Hematopoietic multipotent progenitor cell treated with erythropoietin and hydrocortisone succinate and interleukin-3 and kit ligand, for 4 days (in vitro differentiated cells): ENCODE measurements around the gene NMD3.
A peak's percentile ranks its signal among the peaks of the same experiment; 100 is the strongest.

Experiments used
- DNase-seq: peaks from one replicate; pipeline ENCODE4 v3.0.0-alpha.2; 2015

NMD3 gene

DNA sequence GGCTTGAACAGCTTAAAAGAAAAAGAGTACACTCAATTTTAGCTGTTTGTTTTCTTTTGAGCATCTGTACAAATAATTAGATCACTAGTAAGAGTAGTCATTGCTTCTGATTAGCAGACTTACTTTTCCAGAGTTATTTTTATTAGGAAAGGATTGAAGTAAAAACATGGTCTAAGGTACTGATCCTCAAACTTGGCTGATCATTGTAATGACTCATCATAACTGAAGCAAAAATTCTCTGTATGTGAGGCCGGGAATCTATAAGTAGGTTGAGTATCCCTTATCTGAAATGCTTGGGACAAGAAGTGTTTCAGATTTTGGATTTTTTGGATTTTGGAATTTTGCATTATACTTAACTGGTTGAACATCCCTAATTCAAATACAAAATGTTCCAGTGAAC is 12.4 kb downstream of the NMD3 start:
- no peak for DNase-seq

DNA sequence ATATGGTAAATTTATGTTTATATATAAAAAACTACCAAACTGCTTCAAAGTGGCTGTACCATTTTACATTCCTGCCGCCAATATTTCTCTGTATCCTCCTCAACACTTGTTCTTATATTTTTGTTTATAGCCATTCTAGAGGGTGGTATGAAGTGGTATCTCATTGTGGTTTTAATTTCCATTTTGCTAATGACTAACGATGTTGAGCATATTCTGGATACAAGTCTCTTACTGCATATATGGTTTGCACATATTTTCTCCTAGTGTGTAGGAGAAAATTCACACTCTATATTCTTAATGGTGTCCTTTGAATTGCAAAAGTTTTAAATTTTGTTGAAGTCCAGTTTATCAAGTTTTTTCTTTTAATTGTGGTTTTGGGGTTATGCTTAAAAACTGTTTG is 15.1 kb downstream of the NMD3 start:
- no peak for DNase-seq

GRCh38 chr3:161239700-161240099 is 18.6 kb downstream of the NMD3 start:
- no peak for DNase-seq

DNA sequence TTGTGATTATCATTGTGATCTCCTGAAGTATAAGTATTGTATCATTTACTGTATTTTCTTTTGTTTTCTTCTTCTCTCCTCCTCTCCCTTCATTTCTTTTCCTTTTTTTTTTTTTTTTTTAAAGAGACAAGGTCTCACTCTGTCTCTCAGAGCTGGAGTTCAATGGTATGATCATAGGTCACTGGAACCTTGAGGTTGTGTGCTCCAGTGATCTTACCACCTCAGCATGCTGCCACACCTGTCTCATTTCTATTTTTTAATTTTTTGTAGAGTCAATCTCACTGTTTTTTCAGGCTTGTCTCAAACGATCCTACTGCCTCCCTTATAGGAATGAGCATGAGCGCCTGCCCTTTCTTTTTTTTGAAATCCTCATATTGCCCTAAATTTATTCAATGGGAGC is 23.4 kb downstream of the NMD3 start:
- no peak for DNase-seq

DNA sequence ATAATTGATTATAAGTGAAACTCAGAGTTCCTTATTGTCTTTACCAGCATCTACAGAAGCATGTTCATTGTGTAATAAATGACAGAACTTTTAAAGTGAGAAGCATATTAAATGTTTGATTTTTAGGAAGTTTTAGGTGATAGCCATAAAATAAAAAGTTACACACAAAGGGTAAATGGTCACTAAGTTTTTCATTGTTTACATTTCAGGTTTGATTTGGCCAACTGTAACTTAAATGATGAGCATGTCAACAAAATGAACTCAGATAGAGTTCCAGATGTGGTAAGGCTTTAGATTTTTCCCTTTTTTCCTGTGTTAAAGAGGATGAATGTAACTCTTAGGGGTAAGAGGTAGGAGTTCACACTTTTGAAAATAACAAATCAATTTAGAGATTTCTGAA is 25.9 kb downstream of the NMD3 start:
- DNase-seq, result no peak

DNA sequence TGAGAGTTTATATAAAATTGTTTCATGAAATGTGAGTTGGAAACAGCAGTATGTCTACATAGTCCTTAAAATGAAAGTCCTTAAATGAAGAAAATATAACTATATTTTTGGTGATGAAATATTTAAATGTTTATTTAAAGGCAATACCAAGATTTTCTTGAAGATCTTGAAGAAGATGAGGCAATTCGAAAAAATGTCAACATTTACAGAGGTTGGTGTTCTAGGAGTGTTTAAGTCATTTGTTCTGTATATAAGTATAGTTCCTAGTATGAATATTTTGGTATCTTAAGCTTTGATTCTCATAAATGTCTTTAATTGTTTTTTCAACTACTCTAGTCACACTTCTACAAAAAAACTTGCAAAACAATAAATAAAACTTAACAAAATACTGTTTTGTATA is 29.0 kb downstream of the NMD3 start:
- DNase-seq, result no peak

GRCh38 chr3:161251716-161252115 is 30.6 kb downstream of the NMD3 start:
- DNase-seq, result no peak

DNA sequence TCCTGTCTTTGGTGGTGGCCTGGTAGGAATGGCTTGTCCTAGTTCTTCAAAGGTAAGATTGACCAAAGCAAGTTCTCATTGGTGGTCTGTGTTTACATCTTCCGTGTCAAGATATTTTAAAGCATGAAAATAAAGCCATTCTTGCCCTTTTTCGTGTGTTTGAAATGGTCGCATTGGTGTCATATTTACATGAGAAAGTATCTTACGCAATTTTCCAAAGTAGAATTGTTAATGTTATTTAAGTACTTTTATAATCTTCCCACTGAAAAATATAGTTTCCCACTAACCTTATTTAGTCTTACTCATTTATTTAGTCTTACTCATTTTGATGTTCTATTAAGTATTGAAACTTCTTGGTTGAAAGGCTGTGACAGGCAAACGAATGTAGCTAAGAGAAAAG is 31.0 kb downstream of the NMD3 start:
- DNase-seq, result no peak

DNA sequence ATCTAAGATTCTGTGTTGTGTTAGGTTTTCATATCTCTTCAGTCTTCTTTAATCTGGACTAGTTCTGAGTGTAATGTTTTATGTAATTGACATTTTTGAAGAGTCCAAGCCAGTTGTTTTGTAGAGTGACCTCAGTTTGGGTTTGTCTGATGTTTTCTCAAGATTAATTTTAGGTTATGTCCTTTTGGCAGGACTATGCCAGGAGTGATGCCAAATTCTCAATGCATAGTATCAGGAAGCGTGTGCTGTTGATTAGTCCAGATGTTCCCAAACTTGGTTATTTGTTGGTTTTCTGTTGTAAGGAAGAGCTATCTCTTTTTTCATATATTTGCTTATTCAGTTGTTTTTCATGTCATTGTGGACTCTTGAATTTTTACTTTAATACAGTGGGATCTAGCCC is 32.6 kb downstream of the NMD3 start:
- no peak for DNase-seq

- DNase-seq, result no peak
These were observed 33.8 kb downstream of the NMD3 start for GRCh38 chr3:161254861-161255260.

DNA sequence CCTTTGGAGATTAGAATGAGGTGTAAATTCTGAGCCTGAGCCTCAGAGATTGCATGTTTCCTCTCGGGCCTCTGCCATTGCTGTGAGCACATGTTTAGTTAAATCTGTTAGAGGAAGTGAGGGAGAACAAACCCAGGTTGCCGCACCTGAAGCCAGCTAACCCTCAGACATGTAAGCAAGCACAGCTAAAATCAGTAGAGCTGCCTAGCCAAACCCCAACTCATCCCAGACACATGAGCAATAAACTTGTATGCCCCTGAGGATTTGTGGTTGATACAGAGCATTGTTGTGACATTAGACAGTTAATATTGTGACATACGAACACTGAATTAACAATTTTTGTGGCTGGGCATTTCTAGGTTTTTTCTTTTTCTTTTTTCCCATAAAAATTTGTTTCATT is 41.9 kb downstream of the NMD3 start:
- no peak for DNase-seq

DNA sequence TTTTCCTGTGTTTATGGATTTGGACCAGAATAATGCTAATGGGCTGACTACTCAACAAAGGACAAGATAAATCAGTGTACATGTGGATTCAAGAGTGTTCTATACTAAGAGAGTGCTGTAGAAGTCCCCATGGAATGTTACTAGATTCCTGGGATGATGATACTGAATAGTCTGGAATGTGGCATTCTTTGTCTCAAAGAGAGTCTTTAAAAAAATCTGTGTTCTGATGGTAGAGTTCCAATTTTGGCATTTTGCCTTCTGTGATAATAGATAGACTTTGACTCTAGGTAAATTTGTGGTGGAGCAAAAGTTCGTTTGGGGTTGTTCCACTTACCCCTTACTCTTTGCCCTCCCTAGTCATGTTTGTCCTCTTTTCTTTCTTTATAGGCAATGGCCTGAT is 43.7 kb downstream of the NMD3 start:
- DNase-seq, result no peak

DNA sequence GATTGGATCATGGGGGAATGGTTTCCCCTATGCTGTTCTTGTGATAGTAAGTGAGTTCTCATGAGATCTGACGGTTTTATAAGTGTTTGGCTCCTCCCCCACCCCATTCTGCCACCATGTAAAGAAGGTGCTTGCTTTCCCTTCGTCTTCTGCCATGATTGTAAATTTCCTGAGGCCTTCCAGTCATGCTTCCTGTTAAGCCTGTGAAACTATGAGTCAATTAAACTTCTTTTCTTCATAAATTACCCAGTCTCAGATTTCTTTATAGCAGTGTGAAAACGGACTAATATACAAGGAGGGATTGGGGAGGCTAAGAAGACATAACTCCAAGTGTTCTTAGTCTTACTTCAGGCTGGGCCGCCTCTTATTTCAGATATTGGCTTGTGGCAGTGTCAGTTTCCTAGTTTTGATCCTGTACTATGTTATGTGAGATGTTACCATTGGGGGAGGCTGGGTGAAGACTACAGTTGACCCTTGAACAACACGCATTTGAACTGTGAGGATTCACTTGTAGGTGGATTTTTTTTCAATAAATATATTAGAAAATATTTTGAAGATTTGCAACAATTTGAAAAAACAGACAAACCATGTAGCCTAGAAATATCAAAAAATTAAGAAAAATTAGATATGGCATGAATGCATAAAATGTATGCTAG is 44.9 kb downstream of the NMD3 start:
- no peak for DNase-seq

- no peak for DNase-seq
These were observed 45.6 kb downstream of the NMD3 start for GRCh38 chr3:161266731-161267150.

DNA sequence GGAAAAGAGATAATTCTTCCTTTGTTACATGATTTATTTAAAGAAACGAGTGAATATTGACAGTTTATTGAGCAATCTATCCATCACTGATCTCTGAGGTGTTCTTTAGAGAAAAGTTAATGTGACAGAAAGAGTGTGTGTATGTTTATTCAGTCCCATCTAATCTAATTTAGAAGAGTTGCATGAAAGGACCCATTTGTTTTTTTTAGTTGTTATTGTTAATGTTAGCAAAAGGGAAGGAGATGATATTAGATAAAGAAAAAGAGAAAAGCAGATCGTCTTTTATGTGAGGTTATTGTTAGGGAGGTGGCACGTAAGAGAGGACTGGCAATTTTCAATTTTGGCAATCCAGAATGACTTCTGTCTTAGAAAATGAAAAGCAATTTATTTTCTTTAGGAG is 46.5 kb downstream of the NMD3 start:
- DNase-seq, result no peak

GRCh38 chr3:161268601-161269000 is 47.5 kb downstream of the NMD3 start:
- no peak for DNase-seq

- DNase-seq, result no peak
These were observed 49.9 kb downstream of the NMD3 start for GRCh38 chr3:161270991-161271390.

- no peak for DNase-seq
These were observed 50.5 kb downstream of the NMD3 start for GRCh38 chr3:161271646-161272045.

DNA sequence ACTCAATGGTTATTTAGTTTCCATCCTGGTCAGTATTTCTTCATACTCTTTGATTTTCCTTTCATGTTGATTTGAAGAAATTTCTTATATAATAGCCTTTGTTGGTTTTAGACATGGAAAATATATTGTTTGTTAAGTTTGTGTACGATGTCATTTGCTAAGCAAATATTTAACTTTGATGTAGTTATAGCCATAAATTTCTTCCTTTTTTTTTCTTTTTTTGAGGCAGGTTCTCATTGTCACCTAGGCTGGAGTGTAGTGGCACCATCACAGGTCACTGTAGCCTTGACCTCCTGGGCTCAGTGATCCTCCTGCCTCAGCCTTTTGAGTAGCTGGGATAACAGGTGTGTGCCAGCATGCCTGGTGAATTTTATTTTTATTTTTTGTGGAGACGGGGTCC is 51.4 kb downstream of the NMD3 start:
- no peak for DNase-seq

DNA sequence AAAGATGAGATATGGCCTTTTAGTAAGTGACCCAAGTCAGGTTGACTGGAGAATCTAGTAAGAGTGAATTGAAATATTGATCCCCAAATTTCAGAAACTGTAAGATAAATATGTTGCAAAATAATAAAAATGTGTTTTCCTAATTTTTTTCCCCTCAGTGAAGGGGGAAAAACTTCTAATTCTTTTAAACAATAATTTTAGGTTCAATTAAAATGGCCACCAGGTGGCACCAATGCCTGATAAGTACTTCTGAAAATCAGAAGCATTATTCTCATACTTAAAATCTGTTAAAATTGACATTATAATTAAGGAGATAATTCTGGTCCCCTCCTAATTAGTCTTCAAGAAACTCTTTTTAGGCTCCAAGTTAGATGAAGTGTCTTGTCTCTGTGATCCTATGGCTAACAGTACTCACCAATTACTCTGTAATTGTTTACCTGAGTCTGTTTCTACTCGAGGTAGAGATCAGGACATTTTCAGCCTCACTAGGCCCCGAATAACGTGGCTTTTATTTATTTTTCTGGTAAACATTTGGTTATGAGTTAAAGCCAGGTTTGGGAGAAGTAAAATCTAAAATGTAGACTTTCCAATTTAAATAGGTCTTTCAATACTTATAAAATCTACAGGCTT is 52.6 kb downstream of the NMD3 start:
- DNase-seq, result peak; percentile 75

DNA sequence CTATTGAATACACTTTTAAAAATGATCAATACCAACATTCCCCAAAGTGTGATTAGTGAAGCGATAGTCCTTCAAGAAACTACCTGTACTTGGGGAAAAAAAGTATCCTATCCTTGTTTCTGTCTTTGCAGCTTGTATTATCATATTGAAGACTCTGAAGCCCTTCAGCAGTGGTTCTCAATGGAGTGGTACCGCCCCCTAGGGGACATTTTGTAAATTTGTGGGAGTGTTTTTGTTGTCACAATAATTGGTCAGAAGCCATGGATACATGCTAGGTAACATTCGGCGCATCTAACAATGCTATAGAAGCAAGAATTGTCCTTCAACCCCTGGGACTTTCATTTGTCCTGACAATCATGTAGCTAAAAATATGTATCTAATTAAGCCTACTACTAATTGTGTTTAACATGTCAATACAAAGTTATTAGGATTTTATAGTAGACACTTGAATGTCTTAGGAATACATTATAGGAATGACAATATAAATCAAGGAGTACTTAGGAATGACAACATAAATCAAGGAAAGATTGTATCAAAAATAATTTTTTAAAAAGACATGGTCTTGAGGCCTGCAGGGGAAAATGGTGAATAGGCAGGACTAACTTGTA is 53.7 kb downstream of the NMD3 start:
- DNase-seq, result peak; percentile 82

DNA sequence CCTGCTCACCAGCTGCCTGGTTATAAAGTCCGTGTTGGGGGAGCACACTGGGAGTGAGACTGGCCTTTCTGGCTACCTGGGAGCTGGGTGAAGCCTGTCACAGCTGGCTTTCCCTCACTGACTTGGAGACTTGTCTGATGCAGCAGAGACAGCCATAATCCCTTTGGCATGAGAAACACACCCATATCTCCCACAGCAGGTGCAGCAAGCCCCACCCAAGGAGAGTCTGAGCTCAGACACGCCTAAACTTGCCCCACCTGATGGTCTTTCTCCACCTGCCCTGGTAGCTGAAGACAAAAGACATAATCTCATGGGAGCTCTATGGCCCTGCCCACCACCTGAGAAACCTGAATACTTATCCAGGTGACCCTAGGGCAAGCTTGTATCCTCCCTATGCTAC is 54.8 kb downstream of the NMD3 start:
- no peak for DNase-seq

DNA sequence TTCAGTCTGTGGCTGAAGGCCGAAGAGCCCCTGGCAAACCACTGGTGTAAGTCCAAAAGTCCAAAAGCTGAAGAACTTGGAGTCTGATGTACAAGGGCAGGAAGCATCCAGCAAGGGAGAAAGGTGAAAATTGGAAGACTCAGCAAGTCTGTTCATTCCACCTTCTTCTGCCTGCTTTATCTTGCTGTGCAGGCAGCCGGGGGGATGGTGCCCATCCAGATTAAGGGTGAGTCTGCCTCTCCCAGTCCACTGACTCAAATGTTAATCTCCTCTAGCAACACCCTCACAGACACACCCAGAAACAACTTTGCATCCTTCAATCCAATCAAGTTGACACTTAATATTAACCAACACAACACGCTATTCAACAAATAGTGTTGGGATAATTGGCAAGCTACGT is 61.3 kb downstream of the NMD3 start:
- peak; percentile 54 for DNase-seq

- no peak for DNase-seq
These were observed 63.9 kb downstream of the NMD3 start for GRCh38 chr3:161284989-161285388.

DNA sequence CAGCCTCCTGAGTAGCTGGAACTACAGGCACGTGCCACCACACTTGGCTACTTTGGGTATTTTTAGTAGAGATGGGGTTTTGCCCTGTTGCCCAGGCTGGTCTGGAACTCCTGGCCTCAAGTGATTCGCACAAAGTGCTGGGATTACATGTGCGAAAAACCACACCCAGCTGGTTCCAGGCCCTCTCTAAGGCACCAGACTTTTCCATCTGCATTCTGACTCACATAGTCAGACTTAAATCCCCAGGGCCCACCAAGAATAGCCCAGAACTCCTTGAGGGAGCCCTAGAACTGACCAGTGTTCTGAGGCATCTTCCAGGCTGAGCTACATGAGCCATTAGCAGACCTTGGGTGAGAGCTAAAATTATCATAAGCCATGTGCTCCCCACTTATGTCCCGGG is 68.1 kb downstream of the NMD3 start:
- no peak for DNase-seq
